ENCODE results near the gene GSTCD.

GRCh38 chr4:105878668-105879067, 170.1 kb downstream of the GSTCD start:
- TF ChIP-seq CTCF (IDR thresholded peaks at IDR 0.05) (no peak), EZH2 (IDR thresholded peaks at IDR 0.05; ENCODE audit: borderline replicate concordance, insufficient read depth, low read depth, low read length, poor library complexity, severe bottlenecking) (no peak)

Data from B cell (primary cell).